PFSK-1 (cell line): Measurements from ENCODE around the gene KCNK3.

Experiments used
- FOXP2 ChIP-seq: optimal IDR thresholded peaks from 2 replicates; pipeline ENCODE3; 2011; ENCODE audit warnings: borderline replicate concordance, control low read depth, inconsistent platforms; ENCODE audit not compliant: insufficient read depth; ENCODE audit errors: extremely low read length, extremely low read depth
- POLR2AphosphoS5 ChIP-seq: IDR thresholded peaks from 2 replicates; pipeline ENCODE4 v1.6.1; 2012; ENCODE audit warnings: low read depth, mild to moderate bottlenecking, control low read depth, low read length, moderate library complexity
- REST ChIP-seq, 2 experiments: IDR thresholded peaks; 2 replicates each; pipeline versions ENCODE4 v1.6.1 to v1.8.0; 2011 to 2012; ENCODE audit warnings: low read depth in 2 of 2, low read length in 2 of 2, control low read depth in 1 of 2, inconsistent platforms in 1 of 2, mild to moderate bottlenecking in 1 of 2, moderate library complexity in 1 of 2; ENCODE audit not compliant: insufficient read depth in 1 of 2
- SIN3A ChIP-seq: IDR thresholded peaks from 2 replicates; pipeline ENCODE4 v1.6.1; 2012; ENCODE audit warnings: mild to moderate bottlenecking, low read length, moderate library complexity, borderline replicate concordance; ENCODE audit not compliant: insufficient read depth
- TAF1 ChIP-seq: IDR thresholded peaks from 2 replicates; pipeline ENCODE4 v1.6.1; 2012; ENCODE audit warnings: low read length, control low read depth, borderline replicate concordance; ENCODE audit not compliant: insufficient read depth

GRCh38 chr2:26735097-26735496, 42.6 kb downstream of the KCNK3 start:
- TF ChIP-seq TAF1 (no peak), POLR2AphosphoS5 (no peak), REST (IDR thresholded peaks at IDR 0.05; ENCODE audit: insufficient read depth in 1 of 2, low read depth in 2 of 2, low read length in 2 of 2) (no peak), SIN3A (no peak), FOXP2 (no peak)
